ENCODE data around the gene UNC45A.

GRCh38 chr15:90938261-90938660 is 3.2 kb downstream of the UNC45A start:
- no peak for TF ChIP-seq EZH2 (IDR thresholded peaks at IDR 0.05; ENCODE audit: insufficient read depth, poor library complexity, severe bottlenecking)
- no peak for TF ChIP-seq EZH2phosphoT487 (IDR thresholded peaks at IDR 0.05; ENCODE audit: insufficient read depth, low read depth)
